HL-60/S4 treated with retinoic acid at 250 ng/mL for 4 days and 3 days (cell line): Measurements from ENCODE around the gene IL23R.

ENCODE experiments used
- in situ Hi-C: fragments of 300-500 bp; cut with MboI; formaldehyde crosslinking; loops from 2 replicates; pipeline ENCODE4 v1.7.0; 2022; ENCODE audit warnings: low sequenced_read_pairs

Gene IL23R

GRCh38 chr1:67285780-67286488 lies 119.7 kb downstream of the IL23R start:
- in situ Hi-C loops: no loop called here

GRCh38 chr1:67290236-67290635 lies 124.0 kb downstream of the IL23R start:
- in situ Hi-C loops: no loop called here

DNA sequence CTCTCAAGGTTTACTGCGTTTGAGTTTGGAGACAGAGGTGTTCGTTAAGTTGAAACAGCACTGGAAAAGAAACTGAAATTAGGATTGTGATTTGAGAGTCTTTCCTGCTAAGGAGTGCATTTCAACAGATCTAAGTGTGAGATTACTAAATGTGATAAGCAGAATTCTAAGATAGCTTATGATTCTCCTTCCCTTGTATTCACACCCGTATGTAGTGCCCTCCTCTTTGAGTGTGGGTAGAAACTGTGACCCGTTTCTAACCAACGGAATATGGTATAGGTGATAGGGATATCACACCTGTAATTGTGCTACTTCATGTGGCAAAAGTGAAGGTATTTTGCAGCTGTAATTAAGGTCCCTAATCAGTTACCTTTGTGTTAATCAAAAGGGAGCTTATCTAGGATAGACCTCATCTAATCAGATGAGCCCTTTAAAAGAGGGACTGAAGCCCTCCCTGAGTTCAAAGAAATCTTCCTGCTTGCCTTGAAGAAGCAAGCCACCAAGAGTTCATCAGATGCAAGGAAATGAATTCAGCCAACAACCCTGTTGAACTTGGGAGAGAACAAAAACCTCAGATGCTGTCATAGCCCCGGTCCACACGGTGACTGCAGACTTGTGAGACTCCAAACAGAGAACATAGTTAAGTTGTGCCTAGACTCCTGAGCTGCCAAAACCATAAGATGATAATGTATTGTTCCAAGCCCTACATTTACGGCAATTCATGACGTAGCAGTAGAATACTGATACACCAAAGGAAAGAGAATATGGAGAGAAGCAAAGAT lies 128.8 kb downstream of the IL23R start:
- in situ Hi-C loops: no loop called here

- in situ Hi-C loops: no loop called here
Observed at GRCh38 chr1:67298762-67299161, 132.5 kb downstream of the IL23R start.

DNA sequence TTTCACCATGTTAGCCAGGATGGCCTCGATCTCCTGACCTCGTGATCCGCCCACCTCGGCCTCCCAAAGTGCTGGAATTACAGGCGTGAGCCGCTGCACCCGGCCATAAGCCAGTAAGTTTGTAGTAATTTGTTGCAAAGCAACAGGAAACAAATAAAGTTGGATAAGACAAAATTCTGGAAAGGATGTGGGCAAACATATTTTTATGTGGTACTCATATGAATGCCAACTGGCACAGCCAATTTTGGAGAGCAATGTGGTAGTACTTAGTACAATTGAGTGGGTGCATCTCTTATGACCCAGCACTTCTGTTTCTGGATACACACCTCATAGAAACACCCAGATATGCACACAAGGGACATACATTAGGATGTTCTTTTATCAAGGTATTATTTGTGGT lies 133.0 kb downstream of the IL23R start:
- in situ Hi-C loops: no loop called here

DNA sequence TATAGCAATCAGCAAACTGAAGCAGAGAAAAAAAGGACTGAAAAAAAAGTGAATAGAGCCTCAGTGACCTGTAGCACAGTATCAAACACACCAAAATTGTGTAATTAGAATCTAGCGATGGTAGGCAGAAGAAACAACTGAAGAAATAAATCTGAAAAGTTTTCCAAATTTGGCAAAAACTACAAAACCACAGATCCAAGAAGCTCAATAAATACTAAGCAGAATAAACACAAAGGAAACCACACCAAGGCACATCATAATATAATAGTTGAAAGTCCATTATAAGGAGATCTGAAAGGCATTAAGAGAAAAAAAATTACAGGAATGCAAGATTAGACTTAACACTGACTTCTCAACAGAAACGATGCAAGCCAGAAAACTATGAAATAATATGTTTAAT lies 134.3 kb downstream of the IL23R start:
- in situ Hi-C loops: no loop called here

- in situ Hi-C loops: no loop called here
Observed at GRCh38 chr1:67304023-67304422, 137.8 kb downstream of the IL23R start.

- in situ Hi-C loops: no loop called here
Observed at GRCh38 chr1:67306547-67306946, 140.3 kb downstream of the IL23R start.

DNA sequence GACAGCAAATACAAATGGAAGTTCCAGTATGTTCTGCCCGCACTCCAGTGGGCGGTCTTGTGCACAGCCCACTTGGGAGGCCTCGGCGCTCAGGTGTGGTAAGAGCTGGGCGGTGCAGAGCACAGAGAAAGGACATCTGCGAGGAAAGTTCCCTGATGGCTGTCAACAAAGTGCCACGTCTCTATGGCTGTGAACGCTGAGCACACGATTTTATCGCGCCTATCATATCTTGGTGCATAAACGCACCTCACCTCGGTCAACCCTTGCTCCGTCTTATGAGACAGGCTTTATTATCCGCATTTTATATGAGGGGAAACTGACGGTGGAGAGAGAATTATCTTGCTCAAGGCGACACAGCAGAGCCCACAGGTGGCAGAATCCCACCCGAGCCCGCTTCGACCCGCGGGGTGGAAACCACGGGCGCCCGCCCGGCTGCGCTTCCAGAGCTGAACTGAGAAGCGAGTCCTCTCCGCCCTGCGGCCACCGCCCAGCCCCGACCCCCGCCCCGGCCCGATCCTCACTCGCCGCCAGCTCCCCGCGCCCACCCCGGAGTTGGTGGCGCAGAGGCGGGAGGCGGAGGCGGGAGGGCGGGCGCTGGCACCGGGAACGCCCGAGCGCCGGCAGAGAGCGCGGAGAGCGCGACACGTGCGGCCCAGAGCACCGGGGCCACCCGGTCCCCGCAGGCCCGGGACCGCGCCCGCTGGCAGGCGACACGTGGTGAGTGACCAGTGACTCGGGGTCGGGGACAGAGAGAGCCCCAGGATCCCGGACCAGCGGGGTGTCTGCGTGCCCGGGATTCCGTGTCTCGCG lies 141.2 kb downstream of the IL23R start, which contains the start of gene IL12RB2:
Gene IL12RB2 (plus strand): TSS at position 623 of the 810 bp plus-strand sequence. CDS start 12,496 bp downstream, outside the sequence.
- in situ Hi-C loops: no loop called here

DNA sequence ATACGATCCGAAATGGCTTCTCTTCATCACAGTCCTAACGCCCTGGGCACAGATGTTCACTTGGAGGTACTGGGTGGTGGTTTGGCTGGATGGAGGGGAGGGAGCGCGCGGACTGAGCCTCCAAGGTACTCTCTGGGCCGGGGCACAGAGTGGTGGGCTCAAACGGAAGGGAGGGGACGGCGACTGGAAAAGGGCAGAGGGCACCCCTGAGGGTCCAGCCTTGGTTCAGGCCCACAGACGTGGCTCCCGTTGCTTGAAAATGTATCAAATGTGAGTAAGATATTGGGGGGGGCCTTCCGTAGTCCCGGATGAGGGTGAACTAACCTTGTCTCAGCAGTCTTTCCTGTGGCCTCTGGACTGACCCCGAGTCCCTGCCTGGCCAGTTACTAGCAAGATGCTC lies 141.9 kb downstream of the IL23R start:
- in situ Hi-C loops: no loop called here
